K562 (cell line): ENCODE data around the gene MAD1L1. TPM values are rescaled to one million over a fixed set of nuclear protein-coding genes. Genes with fewer than 3 reads are reported as not detected.

Experiments
- FOSL1 ChIP-seq: fragments of 200-800 bp; sonication (Bioruptor generic); conservative IDR thresholded peaks from 2 replicates; pipeline ENCODE4 v1.6.1; 2016; ENCODE audit warnings: missing genetic modification characterization, missing compliant biosample characterization
- GTF2B ChIP-seq: IDR thresholded peaks from 2 replicates; pipeline ENCODE4 v1.6.1; 2011; ENCODE audit not compliant: insufficient read length; ENCODE audit errors: extremely low read depth
- KLF1 ChIP-seq: fragments of 450-650 bp; IDR thresholded peaks from 2 replicates; pipeline ENCODE4 v1.6.1; 2016; ENCODE audit warnings: missing genetic modification characterization, missing compliant biosample characterization
- NCOA1 ChIP-seq: fragments of 450-650 bp; IDR thresholded peaks from 2 replicates; pipeline ENCODE4 v1.6.1; 2016; ENCODE audit warnings: low read depth
- NR2F6 ChIP-seq: fragments of 450-650 bp; formaldehyde crosslinking; IDR thresholded peaks from 2 replicates; pipeline ENCODE4 v1.4.0; 2020; ENCODE audit warnings: mild to moderate bottlenecking
- POLR2B ChIP-seq: fragments of 450-650 bp; IDR thresholded peaks from 2 replicates; pipeline ENCODE4 v1.6.1; 2018; ENCODE audit warnings: low read depth; ENCODE audit not compliant: partially characterized antibody
- POU5F1 ChIP-seq: fragments of 150-350 bp; IDR thresholded peaks from 2 replicates; pipeline ENCODE4 v1.6.1; 2014; ENCODE audit warnings: borderline replicate concordance, low read length, low read depth, mild to moderate bottlenecking; ENCODE audit not compliant: partially characterized antibody
- ZNF766 ChIP-seq: fragments of 200-800 bp; sonication (Bioruptor generic); conservative IDR thresholded peaks from 2 replicates; pipeline ENCODE4 v1.6.1; 2016; ENCODE audit warnings: missing genetic modification characterization, missing compliant biosample characterization
- polyA plus RNA-seq, 8 experiments: library from polyadenylated mRNA; depleted of rRNA in 4 of 8; stranded (reverse) in 5 of 8; unstranded in 3 of 8; fragments of >200 nt; fragmentation: Nextera tagmentation in 2 of 8; fragmentation: Illumina TruSeq in 1 of 8; extraction: Ambion mirVana in 2 of 8; extraction: Trizol in 1 of 8; gene quantifications; 2 replicates each; pipeline versions ENCODE4 v1.2.1 to v1.2.3, GENCODE V29; 2011 to 2014; ENCODE audit warnings: inconsistent platforms in 1 of 8, missing spikeins in 1 of 8
- total RNA-seq, 7 experiments: library from RNA; depleted of rRNA in 6 of 7; stranded (reverse); fragments of >200 nt in 6 of 7; fragmentation: Illumina TruSeq in 2 of 7; extraction: Trizol in 2 of 7; gene quantifications; 2 replicates each; pipeline versions ENCODE4 v1.2.1 to v1.2.3, GENCODE V29; 2011 to 2021; ENCODE audit warnings: low replicate concordance in 1 of 7
- TF ChIP-seq, protein P1 (sequence below): fragments of 250-450 bp; sonication (Bioruptor Pico); IDR thresholded peaks from 2 replicates; pipeline ENCODE4 v1.8.0; 2022; ENCODE audit warnings: inconsistent platforms, mild to moderate bottlenecking, moderate library complexity, borderline replicate concordance
- TF ChIP-seq, protein P2 (sequence below), 2 experiments: fragments of 450-650 bp; IDR thresholded peaks; 2 replicates each; pipeline ENCODE4 v1.6.1; 2016

Gene MAD1L1
- total and polyA plus RNA-seq, 9 of the 15 experiments (the other 6 are each of a cell fraction or from before 2014, with no cell fraction given) = 1.7 to 89.7 (median 18.0) TPM

- TF ChIP-seq, protein P1, sequence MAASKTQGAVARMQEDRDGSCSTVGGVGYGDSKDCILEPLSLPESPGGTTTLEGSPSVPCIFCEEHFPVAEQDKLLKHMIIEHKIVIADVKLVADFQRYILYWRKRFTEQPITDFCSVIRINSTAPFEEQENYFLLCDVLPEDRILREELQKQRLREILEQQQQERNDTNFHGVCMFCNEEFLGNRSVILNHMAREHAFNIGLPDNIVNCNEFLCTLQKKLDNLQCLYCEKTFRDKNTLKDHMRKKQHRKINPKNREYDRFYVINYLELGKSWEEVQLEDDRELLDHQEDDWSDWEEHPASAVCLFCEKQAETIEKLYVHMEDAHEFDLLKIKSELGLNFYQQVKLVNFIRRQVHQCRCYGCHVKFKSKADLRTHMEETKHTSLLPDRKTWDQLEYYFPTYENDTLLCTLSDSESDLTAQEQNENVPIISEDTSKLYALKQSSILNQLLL (CRISPR knock-in tag) = no peak
- TF ChIP-seq KLF1 (tag) = no peak
- no peak for TF ChIP-seq NCOA1
- TF ChIP-seq, protein P2, sequence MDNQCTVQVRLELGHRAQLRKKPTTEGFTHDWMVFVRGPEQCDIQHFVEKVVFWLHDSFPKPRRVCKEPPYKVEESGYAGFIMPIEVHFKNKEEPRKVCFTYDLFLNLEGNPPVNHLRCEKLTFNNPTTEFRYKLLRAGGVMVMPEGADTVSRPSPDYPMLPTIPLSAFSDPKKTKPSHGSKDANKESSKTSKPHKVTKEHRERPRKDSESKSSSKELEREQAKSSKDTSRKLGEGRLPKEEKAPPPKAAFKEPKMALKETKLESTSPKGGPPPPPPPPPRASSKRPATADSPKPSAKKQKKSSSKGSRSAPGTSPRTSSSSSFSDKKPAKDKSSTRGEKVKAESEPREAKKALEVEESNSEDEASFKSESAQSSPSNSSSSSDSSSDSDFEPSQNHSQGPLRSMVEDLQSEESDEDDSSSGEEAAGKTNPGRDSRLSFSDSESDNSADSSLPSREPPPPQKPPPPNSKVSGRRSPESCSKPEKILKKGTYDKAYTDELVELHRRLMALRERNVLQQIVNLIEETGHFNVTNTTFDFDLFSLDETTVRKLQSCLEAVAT (IDR thresholded peaks at IDR 0.05) = no peak
- no peak for TF ChIP-seq GTF2B
- TF ChIP-seq FOSL1 (tag) = no peak
- no peak for TF ChIP-seq POLR2B
- TF ChIP-seq ZNF766 (CRISPR knock-in tag) = no peak
- TF ChIP-seq NR2F6 (CRISPR knock-in tag) = no peak
- no peak for TF ChIP-seq POU5F1
Measured at GRCh38 chr7:2197436-2198155, 35.1 kb downstream of the MAD1L1 start (continued).
